C4-2B (cell line): ENCODE measurements around the gene CLIC3.
A peak's percentile ranks its signal among the peaks of the same experiment; 100 is the strongest.

Experiments used
- ZFX ChIP-seq: fragments of 450-650 bp; IDR thresholded peaks from 2 replicates; pipeline ENCODE4 v1.6.1; 2017
- TF ChIP-seq, protein P1 (sequence below): fragments of 450-650 bp; conservative IDR thresholded peaks from 2 replicates; pipeline ENCODE4 v1.5.1; 2017; ENCODE audit warnings: mild to moderate bottlenecking

GRCh38 chr9:137035507-137035834 is 39.1 kb upstream of the CLIC3 start:
- TF ChIP-seq, protein P1, sequence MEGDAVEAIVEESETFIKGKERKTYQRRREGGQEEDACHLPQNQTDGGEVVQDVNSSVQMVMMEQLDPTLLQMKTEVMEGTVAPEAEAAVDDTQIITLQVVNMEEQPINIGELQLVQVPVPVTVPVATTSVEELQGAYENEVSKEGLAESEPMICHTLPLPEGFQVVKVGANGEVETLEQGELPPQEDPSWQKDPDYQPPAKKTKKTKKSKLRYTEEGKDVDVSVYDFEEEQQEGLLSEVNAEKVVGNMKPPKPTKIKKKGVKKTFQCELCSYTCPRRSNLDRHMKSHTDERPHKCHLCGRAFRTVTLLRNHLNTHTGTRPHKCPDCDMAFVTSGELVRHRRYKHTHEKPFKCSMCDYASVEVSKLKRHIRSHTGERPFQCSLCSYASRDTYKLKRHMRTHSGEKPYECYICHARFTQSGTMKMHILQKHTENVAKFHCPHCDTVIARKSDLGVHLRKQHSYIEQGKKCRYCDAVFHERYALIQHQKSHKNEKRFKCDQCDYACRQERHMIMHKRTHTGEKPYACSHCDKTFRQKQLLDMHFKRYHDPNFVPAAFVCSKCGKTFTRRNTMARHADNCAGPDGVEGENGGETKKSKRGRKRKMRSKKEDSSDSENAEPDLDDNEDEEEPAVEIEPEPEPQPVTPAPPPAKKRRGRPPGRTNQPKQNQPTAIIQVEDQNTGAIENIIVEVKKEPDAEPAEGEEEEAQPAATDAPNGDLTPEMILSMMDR, result peak; percentile 82
- no peak for TF ChIP-seq ZFX
